ENCODE measurements around the gene UNC5CL. TPM values are rescaled to one million over a fixed set of nuclear protein-coding genes. Genes with fewer than 3 reads are reported as not detected.

Gene UNC5CL
- total and polyA plus RNA-seq, 2 of the 8 experiments (the other 6 are each of a cell fraction or from before 2014, with no cell fraction given), result 1.3 to 1.7 TPM

DNA sequence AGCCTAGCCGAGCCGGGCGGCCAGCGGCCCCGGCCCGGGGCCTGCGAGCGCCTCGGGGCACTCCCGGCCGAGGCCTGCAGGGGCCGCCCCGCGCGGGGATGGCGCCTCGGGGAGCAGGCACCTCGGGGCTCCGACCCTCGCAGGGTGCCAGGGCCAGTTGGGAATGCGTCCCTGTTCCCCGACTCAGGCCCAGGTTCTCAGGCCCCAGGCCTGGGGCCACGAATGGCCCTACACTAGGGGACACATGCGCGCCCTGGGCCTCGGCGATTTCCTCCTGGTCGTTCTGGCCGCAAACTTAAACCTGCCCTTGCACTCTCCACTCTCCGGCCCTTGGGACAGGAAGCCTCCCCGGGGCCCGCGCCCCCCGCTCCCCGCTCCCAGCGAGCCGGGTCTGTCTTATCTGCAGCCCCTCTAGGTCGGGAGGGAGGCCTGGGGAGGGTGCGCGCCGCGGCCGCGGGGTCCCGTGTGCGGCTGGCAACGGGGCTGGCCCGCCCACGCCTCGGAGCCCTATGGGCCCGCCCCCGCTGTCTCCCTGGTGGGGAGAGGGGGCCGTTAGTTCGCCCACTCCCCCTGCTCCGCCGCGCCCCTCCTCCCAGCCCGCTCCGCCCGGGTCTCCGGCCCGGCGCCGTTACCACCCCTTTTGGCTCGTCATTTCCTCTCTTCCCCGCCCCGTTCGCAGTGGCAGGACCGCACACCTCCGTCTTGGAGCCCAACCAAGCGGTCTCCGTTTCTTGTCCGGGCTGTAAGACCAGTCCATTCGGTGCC, 34.4 kb upstream of the UNC5CL start (continued):
- TF ChIP-seq, protein P1, sequence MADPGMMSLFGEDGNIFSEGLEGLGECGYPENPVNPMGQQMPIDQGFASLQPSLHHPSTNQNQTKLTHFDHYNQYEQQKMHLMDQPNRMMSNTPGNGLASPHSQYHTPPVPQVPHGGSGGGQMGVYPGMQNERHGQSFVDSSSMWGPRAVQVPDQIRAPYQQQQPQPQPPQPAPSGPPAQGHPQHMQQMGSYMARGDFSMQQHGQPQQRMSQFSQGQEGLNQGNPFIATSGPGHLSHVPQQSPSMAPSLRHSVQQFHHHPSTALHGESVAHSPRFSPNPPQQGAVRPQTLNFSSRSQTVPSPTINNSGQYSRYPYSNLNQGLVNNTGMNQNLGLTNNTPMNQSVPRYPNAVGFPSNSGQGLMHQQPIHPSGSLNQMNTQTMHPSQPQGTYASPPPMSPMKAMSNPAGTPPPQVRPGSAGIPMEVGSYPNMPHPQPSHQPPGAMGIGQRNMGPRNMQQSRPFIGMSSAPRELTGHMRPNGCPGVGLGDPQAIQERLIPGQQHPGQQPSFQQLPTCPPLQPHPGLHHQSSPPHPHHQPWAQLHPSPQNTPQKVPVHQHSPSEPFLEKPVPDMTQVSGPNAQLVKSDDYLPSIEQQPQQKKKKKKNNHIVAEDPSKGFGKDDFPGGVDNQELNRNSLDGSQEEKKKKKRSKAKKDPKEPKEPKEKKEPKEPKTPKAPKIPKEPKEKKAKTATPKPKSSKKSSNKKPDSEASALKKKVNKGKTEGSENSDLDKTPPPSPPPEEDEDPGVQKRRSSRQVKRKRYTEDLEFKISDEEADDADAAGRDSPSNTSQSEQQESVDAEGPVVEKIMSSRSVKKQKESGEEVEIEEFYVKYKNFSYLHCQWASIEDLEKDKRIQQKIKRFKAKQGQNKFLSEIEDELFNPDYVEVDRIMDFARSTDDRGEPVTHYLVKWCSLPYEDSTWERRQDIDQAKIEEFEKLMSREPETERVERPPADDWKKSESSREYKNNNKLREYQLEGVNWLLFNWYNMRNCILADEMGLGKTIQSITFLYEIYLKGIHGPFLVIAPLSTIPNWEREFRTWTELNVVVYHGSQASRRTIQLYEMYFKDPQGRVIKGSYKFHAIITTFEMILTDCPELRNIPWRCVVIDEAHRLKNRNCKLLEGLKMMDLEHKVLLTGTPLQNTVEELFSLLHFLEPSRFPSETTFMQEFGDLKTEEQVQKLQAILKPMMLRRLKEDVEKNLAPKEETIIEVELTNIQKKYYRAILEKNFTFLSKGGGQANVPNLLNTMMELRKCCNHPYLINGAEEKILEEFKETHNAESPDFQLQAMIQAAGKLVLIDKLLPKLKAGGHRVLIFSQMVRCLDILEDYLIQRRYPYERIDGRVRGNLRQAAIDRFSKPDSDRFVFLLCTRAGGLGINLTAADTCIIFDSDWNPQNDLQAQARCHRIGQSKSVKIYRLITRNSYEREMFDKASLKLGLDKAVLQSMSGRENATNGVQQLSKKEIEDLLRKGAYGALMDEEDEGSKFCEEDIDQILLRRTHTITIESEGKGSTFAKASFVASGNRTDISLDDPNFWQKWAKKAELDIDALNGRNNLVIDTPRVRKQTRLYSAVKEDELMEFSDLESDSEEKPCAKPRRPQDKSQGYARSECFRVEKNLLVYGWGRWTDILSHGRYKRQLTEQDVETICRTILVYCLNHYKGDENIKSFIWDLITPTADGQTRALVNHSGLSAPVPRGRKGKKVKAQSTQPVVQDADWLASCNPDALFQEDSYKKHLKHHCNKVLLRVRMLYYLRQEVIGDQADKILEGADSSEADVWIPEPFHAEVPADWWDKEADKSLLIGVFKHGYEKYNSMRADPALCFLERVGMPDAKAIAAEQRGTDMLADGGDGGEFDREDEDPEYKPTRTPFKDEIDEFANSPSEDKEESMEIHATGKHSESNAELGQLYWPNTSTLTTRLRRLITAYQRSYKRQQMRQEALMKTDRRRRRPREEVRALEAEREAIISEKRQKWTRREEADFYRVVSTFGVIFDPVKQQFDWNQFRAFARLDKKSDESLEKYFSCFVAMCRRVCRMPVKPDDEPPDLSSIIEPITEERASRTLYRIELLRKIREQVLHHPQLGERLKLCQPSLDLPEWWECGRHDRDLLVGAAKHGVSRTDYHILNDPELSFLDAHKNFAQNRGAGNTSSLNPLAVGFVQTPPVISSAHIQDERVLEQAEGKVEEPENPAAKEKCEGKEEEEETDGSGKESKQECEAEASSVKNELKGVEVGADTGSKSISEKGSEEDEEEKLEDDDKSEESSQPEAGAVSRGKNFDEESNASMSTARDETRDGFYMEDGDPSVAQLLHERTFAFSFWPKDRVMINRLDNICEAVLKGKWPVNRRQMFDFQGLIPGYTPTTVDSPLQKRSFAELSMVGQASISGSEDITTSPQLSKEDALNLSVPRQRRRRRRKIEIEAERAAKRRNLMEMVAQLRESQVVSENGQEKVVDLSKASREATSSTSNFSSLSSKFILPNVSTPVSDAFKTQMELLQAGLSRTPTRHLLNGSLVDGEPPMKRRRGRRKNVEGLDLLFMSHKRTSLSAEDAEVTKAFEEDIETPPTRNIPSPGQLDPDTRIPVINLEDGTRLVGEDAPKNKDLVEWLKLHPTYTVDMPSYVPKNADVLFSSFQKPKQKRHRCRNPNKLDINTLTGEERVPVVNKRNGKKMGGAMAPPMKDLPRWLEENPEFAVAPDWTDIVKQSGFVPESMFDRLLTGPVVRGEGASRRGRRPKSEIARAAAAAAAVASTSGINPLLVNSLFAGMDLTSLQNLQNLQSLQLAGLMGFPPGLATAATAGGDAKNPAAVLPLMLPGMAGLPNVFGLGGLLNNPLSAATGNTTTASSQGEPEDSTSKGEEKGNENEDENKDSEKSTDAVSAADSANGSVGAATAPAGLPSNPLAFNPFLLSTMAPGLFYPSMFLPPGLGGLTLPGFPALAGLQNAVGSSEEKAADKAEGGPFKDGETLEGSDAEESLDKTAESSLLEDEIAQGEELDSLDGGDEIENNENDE (IDR thresholded peaks at IDR 0.05; ENCODE audit: insufficient replicate concordance, low read length), result no peak
- TF ChIP-seq TCF12 (IDR thresholded peaks at IDR 0.05; ENCODE audit: low read depth, low read length), result no peak
- no peak for TF ChIP-seq TEAD4 (IDR thresholded peaks at IDR 0.05; ENCODE audit: low read depth, low read length)
- no peak for TF ChIP-seq CEBPB (IDR thresholded peaks at IDR 0.05; ENCODE audit: low read depth, low read length)
- TF ChIP-seq, protein P2, sequence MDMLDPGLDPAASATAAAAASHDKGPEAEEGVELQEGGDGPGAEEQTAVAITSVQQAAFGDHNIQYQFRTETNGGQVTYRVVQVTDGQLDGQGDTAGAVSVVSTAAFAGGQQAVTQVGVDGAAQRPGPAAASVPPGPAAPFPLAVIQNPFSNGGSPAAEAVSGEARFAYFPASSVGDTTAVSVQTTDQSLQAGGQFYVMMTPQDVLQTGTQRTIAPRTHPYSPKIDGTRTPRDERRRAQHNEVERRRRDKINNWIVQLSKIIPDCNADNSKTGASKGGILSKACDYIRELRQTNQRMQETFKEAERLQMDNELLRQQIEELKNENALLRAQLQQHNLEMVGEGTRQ (IDR thresholded peaks at IDR 0.05; ENCODE audit: low read length), result no peak
- 0 out of 2 replicates have a peak, but pooled peaks have one; percentile 40 for TF ChIP-seq RBBP5 (IDR thresholded peaks at IDR 0.05; ENCODE audit: borderline replicate concordance, low read depth, low read length)
- no peak for TF ChIP-seq RXRA (IDR thresholded peaks at IDR 0.05; ENCODE audit: insufficient read depth, low read depth, low read length)
- no peak for TF ChIP-seq NRF1 (IDR thresholded peaks at IDR 0.05; ENCODE audit: low read depth, low read length)
- TF ChIP-seq EP300 (IDR thresholded peaks at IDR 0.05; ENCODE audit: borderline replicate concordance in 1 of 2, low read depth in 2 of 2, low read length in 2 of 2), result no peak

Measured in H1 (cell line).